HG03439 (cell line): ENCODE measurements around the gene KCNAB2.
"Not testable (repeated sequence)": the region's sequence is repeated elsewhere in the genome, so short reads cannot be mapped to it uniquely, and the experiment has no call there.

Source experiments
- ATAC-seq: cut with Tn5 transposase; IDR thresholded peaks from one replicate; pipeline ENCODE4 v1.9.1; 2021; ENCODE audit warnings: mild to moderate bottlenecking, moderate library complexity; ENCODE audit not compliant: unreplicated experiment

The KCNAB2 gene

DNA sequence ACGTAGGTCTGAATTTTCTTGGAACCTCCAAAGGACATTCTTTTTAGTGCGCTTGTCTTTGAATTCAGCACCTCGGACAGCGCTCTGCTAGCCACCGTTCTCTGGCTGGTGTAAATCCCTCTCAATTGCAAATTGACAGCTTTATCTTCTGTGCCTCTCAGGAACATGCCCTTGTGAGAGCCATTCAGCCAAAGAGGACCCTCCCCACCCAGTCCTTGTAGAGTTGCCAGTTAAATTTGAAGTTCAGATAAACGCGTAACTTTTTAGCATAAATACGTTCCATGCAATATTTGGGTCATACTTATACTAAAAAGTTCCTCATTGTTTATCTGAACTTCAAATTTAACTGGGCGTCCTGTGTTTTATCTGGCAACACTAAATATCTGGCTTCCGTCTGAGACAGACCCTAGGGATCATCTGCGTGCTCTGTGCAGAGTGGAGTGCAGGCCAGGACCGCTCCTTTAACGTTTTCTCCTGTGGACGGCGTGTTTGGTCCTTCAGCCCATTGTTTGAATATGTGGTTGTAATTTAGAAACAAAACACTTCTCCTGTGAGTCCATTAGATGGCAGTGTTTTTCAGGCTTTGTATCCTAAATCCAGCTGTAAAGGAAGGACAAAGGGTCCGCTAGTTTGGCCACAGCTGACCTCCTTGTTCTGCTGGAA is 7.0 kb downstream of the KCNAB2 start:
- ATAC-seq, result no peak

DNA sequence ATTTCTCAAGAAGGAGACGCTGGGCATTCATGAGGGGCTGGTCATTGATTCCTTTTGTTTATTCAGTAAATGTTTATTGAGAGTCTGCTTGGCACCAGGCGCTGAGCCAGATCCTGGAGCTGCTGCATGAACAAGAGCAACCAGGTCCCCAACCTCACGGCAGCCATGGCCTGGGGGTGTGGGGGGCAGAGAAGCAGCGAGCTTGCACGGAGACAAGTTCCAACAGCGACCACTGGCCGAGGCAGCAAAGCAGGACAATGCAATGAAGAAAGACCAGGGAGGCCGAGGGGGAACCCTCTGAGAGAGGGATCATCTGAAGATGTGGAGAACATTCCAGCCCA is 7.5 kb downstream of the KCNAB2 start:
- no peak for ATAC-seq

DNA sequence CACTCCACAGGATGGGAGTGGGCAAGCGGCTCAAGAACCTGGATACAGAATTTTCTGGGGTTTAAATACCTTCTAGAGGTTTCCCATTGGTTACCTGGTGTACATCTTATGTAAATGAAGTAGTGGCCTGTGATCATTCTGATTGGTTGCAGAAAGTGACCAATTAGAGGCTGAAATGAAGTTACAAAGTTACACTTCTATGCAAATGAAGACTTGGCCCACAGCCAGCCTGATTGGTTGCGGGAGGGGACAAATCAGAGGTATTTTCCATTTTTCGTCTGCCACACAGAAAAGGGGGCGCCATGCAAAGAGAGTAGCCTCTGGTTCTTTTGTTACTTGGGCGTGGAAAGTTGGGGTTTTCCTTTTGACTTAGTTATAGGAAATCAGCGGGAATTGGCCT is 8.9 kb downstream of the KCNAB2 start:
- no peak for ATAC-seq

DNA sequence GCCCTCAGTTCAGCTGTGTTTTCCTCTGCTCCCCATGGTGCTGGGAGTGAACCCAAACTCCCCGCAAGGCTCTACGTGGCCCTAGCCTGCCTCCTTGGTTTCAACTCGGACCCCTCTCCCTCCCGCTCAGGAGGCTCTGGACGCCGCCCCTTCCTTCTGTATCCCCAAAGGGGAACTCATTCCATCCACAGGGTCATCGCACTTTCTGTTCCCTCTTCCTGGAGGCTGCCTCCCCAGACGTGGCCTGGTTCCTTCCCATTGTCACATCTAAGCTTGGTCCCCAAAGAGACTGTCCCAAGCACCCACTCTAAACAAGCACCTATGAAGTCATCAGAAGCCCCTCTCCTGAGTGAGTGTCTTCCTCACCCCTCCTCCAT is 10.9 kb downstream of the KCNAB2 start:
- no peak for ATAC-seq

DNA sequence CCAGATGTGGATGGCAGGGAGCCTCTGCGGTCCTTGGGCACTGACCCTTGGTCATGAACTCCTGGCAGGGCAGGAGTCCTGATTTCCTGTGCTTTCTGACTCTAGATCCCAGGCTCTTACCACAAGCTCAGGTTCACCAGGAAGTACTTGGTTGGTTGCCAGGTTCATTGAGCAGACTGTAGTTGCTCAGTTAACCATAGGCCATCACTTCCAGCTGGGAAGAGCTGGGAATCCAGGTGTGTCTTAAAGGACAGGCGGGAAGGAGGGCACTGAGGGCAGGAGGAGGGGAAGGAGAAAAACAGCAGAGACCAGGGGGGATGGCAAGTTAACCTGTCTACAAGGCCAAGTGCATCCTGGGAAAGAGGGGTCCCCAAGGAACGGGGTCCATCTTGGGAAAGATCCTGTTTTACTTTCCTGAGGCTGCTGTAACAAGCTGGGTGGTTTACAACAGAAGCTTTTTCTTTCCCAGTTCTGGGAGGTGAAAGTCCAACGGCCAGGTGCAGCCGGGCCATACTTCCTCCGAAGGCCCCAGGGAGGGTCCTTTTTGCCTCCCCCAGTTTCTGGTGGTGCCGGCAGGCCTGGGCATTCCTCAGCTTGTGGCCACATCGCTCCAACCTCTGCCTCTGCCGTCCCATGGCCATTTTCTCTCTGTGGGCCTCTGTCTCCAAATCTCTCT is 11.6 kb downstream of the KCNAB2 start:
- no peak for ATAC-seq

DNA sequence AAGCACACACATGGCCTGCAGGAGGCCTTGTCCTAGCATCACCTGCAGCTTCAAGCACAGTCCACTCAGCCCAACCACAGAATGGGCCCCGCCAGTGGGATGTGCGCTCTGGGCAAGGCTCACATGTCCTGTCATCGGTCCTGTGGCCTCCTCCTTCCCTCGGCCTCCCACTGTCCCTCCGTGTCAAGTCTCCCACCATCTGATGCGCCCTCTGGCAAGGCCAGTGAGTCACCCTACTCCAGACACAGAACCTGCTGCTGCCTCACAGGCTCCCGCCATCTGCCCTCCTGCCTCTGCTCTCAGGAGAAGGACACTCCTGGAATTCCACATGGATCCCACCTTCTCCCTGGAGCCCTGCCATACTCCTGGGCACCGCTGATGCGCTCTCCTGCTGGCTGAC is 14.2 kb downstream of the KCNAB2 start:
- no peak for ATAC-seq

DNA sequence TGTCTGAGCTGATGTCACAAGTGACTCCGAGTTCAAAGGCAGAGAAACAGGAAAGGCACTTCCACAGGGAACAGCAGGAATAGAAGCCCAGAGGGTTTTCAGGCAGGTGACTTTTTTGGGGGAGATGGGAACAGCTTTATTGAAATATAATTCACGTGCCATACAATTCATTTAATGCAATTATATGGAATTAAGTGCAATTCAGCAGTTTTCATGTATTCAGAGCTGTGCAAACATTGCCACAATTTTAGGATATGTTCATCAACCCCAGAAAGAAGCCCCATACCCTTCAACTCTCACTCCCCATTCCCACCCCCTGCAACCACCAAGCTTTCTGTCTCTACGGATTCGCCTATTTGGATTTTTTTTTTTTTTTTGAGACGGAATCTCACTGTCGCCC is 17.0 kb downstream of the KCNAB2 start:
- ATAC-seq, result no peak

DNA sequence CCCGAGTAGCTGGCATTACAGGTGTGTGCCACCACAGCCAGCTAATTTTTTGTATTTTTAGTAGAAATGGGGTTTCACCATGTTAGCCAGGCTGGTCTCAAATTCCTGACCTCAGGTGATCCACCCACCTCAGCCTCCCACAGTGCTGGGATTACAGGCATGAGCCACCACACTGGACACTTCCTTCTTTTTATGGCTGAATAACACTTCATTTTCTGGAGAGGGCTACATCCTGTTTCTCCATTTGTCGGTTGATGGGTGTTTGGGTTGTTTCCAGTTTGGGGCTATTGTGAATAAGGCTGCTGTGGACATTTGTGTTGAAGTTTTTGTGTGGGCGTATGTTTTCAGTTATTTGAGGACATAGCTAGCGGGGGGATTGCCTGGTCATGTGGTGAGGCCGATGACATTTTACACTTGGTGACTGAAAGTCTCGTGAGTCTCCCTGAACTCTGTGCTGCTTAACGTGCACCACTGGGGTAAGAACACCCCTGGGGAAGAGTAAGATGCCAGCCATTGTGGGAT is 17.9 kb downstream of the KCNAB2 start:
- ATAC-seq, result not testable (repeated sequence)

DNA sequence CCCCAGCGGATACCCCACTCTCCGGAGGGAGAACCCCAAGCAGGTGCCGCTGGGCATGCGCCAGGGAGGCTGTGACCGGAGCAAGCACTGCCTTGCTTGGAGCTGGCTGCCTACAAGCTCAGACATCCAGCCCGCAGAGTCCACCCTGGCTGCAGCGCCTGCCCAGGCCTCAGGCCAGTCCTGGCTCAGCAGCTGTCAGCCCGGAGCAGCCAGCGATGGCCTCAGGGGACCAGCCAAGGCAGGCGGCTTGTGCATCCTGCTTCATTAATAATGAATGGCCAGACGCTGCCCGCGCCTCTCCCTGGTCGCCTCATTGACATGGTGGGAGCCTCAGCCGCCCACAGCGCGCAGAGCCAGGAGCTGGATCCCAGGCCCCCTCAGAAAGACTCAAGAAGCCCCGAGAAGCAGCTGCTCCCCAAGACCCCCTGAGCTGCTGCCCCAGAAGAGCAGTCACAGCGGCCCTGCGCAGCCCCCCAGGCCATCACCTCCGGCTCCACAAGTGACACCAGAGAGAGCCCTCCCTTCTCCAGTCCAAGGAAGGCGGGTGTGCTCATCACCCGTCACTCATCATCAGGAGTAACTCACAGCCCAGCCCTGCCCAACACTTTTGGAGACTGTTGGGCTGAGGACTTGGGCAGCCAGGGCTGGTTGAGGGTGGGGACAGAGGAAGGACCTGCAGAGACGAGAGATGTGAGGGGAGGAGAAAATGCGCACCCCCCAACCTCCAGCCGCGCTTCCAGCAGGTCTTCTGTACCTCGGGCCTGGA is 19.6 kb downstream of the KCNAB2 start:
- ATAC-seq, result no peak

DNA sequence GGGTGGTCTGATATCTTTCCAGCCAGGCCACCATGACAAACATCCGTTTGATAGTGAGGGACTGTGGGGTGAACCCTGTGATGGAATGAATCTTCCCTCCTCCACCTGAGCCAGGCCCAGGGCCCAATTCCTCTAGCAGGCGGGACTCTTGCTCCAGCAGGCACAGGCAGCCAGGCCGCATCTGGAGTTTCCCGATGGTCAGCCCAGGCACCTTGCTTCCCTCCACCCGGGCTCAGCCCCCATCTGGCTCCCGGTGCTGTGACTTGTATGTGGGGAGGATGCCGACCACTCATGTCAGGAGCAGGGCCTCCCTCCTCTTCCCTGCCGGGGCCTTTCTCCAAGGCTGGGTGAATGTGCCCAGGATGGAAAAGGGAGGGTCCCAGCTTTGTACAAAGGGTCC is 21.0 kb downstream of the KCNAB2 start:
- ATAC-seq, result no peak

DNA sequence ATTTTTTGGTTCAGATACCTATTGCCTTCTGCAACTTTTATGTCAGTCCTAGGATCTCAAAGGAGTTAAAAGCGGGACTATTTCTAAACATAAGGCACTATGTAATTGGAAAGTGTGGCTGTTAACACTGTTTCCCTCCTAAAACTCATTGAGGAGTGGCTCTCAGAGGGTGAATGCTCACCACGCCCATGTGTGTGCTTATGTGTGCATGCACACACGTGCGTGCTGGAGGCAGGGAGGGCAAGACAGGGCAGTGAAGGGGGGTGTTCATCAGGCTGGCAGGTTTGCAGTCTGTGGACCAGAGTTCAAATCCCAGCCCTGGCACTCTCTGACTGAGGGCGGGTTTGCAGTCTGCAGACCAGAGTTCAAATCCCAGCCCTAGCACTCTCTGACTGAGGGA is 22.4 kb downstream of the KCNAB2 start:
- ATAC-seq, result no peak

DNA sequence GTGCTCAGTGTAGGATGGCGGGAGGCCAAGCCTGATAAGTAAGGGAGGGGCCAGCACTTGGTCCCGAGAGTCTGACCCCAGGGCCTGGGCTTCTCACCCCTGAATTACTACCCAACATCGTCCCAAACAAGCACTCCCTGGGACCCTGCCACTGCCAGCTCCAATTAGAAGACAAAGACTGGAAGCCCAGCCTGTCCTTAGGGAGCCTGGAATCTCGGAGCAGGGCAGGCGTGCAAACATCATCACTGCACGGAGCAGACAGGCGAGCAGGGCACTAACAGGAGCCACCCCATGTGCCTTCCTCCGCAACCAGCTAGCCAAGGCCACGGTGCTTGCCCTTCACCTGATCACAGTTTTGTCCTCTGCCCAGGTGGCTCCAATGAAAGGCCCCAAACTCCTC is 23.2 kb downstream of the KCNAB2 start:
- ATAC-seq, result no peak

DNA sequence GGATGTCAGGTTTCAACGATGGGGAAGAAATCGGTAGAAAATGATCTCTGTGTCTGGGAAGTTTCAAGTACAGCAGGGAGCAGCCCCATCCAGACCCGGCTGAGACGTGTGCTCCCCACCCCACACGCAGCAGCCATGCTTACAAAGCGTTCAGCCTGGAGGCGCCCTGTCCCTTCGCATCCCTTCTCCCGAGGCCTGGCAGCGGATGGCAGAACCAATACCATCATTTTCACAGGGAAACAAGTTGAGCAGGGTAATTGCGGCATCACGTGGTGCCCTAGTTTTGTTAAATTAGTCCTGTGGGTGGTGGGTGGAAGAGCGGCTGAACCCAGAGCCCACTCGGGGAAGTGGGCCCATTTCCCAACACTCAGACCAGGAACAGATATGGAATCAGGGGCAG is 23.9 kb downstream of the KCNAB2 start:
- no peak for ATAC-seq

DNA sequence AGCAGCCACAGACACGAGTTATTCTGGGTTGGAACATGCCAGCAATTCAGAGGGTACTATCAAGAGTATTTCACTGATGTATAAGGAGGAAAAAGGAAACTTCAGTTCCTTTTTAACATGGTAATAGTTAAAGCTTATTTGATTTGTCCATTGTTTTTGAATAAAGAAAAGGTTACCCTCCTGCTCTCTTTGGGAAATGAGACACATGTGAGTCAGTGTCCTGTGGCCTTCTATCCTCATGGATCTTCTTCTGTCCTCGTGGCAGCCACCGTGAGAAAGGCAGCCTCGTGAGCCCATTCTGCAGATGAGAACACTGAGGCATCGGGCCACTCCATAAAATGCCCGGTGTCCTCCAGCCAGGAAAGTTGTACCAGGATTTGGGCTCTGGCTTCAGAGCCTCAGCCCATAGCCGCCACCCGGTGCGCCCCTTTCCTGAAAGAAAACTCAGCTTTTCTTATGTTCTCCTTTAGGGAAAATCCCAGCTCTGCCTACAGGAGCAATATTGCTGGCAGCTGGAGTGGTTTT is 24.8 kb downstream of the KCNAB2 start:
- ATAC-seq, result no peak

DNA sequence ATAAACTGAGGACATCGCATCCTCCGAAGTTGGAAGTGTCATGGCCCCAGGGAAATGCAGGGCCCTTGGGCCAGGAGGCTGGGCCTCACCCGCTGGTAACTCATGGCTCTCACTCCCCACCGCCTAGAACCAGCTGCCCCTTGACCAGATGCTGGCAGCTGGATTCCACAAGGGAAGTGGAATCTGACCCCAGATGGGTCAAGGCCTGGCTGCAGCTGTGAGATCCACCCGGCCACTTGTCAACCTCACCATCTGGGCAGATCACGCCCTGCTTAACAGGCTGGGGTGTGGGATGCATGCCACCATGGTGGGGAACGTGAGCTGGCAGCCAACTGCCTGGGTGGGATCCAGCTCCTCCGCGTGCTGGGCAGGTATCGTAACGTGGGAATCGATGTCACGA is 25.5 kb downstream of the KCNAB2 start:
- no peak for ATAC-seq

DNA sequence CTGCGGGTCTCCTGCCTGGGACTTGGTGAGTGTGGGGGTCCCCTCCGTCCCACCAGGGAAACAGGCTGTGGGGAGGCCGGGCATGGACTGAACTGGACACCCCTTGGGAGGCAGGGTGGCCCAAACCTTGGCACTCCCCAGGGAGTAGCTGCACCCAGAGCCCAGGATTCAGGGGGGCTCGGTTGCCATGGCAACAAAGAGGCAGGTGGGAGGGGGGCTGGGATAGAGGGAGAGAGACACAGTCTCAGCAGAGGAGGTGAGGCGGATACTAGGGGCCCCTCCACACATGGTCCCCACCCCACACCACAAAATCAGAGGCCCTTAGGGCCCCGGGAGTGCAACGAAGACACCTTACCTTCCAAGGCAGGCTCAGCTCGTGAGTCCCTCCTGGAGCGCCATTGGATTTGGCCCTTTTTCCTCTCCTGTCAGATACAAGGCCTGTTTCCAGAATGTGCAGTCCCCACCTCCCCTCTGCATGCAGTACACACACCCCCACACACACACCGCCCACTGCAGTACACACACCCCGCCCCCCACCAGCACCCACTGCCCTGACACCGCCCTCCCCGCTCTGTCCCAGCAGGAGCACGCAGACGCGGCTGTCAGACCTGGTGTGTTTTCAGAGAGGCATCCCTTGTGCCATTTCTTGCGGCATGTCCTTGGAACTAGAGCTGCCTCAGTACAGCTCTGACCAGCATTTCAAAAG is 27.2 kb downstream of the KCNAB2 start:
- ATAC-seq, result no peak

DNA sequence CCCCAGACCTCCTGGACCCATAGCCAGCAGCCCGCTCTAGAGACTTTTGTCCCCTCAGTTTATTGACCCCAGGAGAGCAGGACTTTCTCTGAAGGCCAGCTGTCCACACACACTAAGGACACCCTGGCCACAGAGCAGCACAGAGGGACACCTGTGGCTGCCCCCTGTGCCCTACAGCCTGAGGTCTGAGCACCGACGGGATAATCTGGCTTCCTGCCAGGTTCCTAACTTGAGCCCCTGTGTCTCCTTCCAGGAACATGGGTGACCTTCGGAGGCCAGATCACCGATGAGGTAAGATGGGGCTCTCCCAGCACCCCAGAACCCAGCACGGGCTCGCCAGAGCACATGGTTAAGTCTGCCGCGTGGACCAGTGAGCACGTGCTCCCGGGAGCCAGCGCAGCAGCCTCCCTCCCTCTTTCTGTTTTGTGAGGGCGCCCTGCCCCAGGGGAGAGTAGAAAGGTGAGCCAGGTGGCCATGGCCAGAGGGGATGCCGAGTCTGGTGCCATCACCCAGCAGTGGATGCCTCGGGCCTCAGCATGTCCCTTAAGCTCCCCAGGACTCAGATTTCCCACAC is 27.9 kb downstream of the KCNAB2 start:
- ATAC-seq, result no peak

DNA sequence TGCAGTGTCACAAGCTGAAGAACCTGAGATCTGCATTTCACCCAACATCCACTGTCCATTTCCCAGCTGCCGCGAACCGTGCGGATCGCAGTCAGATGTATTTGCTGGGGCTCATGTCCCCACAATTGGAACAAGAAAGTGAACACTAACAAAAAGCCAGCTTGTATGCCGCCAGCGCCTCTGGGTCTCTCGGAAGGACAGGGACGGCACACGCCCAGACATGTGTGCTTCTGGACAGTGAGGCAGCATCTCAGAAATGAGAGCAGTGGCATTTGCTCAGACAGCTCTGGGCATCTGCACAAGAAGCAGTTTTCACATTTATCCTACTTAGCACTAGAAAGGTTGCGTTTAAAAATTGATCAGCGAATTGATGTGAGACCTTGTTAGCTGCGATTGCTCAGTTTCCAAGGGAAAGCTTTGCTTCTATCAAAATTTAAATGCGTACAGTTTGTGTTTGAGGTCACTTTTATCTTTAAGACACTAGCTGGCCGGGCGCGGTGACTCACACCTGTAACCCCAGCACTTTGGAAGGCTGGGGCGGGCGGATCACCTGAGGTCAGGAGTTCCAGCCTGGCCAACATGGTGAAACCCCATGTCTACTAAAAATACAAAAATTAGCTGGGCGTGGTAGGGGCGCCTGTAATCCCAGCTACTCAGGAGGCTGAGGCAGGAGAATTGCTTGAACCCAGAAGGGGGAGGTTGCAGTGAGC is 28.7 kb downstream of the KCNAB2 start:
- no peak for ATAC-seq

DNA sequence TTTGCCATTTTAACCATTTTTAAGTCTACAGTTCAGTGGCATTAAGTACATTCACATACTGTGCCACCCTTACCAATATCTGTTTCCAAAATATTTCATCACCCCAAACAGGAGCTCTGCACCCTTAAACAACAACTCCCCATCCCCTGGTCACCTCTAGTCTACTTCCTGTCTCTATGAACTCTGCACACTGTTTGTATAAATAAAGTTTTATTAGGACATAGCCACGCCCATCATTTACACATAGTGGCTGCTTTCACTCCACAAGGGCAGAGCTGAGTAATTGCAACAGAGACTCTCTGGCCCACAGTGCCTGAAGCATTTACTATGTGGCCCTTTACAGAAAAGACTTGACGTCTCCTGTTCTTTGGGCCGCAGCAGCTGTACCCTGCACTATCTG is 30.1 kb downstream of the KCNAB2 start:
- ATAC-seq, result no peak

DNA sequence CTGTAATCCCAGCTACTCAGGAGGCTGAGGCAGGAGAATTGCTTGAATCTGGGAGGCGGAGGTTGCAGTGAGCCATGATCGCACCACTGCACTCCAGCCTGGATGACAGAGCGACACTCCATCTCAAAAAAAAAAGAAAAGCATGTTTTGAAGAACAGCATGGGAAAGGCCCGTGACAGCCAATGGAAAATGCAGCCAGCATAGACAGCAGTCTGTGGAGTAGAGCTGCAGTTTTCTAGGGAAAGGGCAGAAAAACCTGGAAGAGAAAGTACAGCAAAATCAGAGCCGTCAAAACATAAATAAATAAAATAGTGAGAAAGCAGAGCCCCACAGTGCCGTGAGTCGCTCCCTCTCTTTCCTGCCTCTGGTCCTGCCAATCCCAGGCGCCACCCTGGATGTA is 31.4 kb downstream of the KCNAB2 start:
- not testable (repeated sequence) for ATAC-seq
